Skeletal muscle tissue (tissue), 4 donors: ENCODE results near the gene ZFHX3. TPM values are rescaled to one million over a fixed set of nuclear protein-coding genes. Genes with fewer than 3 reads are reported as not detected.

Source experiments
- H3K27ac ChIP-seq: one replicate; pipeline ENCODE4 v1.7.0; 2013; ENCODE audit warnings: mild to moderate bottlenecking, low read depth, low read length, inconsistent platforms
- H3K27me3 ChIP-seq, 3 donors: one replicate each; pipeline ENCODE4 v1.7.0; 2013; ENCODE audit warnings: low read length in 3 of 3; ENCODE audit not compliant: control insufficient read depth in 3 of 3, insufficient read depth in 3 of 3
- H3K36me3 ChIP-seq, 3 donors: one replicate each; pipeline ENCODE4 v1.7.0; 2013; ENCODE audit warnings: low read length in 3 of 3; ENCODE audit not compliant: control insufficient read depth in 3 of 3, insufficient read depth in 3 of 3
- H3K4me1 ChIP-seq, 3 donors: one replicate each; pipeline ENCODE4 v1.7.0; 2013; ENCODE audit warnings: low read length in 3 of 3, mild to moderate bottlenecking in 3 of 3; ENCODE audit not compliant: control insufficient read depth in 3 of 3, insufficient read depth in 3 of 3
- H3K4me3 ChIP-seq, 3 donors: one replicate each; pipeline ENCODE4 v1.7.0; 2013; ENCODE audit warnings: low read length in 3 of 3
- H3K9ac ChIP-seq, 3 donors: one replicate each; pipeline ENCODE4 v1.7.0; 2013; ENCODE audit warnings: low read length in 3 of 3, mild to moderate bottlenecking in 3 of 3, moderate library complexity in 2 of 3, low read depth in 1 of 3
- H3K9me3 ChIP-seq, 3 donors: one replicate each; pipeline ENCODE4 v1.7.0; 2013; ENCODE audit warnings: low read length in 3 of 3; ENCODE audit not compliant: control insufficient read depth in 3 of 3
- total RNA-seq: library from RNA; depleted of rRNA; stranded (reverse); fragments of >200 nt; gene quantifications from one replicate; pipeline ENCODE4 v1.2.3, GENCODE V29; 2014
- donor health status: Osteomylitis.

The ZFHX3 gene
- total RNA-seq, 1 donor from 2014 or later = 8.9 TPM

DNA sequence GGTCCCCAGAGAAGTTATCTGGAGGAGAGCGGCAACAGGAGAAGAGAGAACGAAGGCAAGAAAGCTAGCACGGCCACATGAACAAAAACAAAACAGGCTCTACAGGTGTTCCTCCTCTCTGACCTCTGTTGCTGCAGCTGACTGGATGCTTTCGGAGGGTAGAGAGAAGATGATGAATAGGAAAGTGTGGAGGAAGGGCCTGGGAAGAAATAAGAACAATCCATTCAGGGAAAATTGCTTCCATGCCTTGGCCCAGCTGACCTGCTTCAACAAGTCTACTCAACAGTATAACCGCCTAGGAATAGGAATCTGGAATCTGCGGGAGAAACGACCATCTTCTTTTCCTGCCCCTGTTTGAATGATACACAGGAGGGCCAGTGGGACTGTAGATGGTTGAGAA, 258.5 kb downstream of the ZFHX3 start:
- no peaks in the 10 kb centered on the region for H3K9me3 ChIP-seq
- H3K27ac ChIP-seq = no peak overlapping the region
- H3K9ac ChIP-seq = no peak overlapping the region
- H3K4me1 ChIP-seq = peaks cover 0 to 5% (median 0%) of the 10 kb centered on the region in 3 donors
- no peaks in the 10 kb centered on the region for H3K27me3 ChIP-seq
- H3K4me3 ChIP-seq = no peak overlapping the region
- peaks cover 18 to 33% (median 29%) of the 10 kb centered on the region in 3 donors for H3K36me3 ChIP-seq

DNA sequence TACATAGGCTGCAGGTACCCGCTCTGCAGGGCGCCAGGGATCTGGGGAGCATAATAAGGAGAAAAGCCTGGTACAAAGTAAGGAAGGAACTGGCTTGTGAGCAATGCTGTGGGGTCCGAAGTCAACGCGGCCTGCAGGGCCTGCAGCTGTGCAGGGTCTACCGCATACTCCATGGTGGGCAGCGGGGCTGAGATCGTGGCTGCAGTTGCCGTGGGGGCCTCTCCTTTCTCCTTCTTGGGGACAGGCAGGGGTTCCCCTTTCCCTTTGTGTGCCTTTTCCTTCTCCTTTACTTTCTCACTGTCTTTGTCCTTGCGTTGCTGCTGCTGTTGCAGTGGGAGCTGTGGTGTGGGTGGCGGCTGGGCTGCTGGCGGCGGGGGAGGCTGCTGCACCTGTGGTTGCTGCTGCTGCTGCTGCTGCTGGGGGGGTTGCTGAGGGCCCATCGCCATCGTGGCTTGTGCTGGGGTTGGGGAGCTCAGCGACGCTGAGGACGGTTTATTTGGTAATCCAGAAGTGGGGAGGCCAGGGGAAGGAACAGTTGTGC, 259.6 kb downstream of the ZFHX3 start:
- Histone ChIP-seq H3K36me3 (peaks cover 7 to 22% (median 18%) of the 10 kb centered on the region in 3 donors), H3K4me1 (peaks cover 0 to 5% (median 0%) of the 10 kb centered on the region in 3 donors), H3K9ac (no peak overlapping the region), H3K4me3 (peak overlapping the region in 1 of 3 donors; percentile 11), H3K9me3 (no peaks in the 10 kb centered on the region), H3K27me3 (no peaks in the 10 kb centered on the region), H3K27ac (no peak overlapping the region)

- Histone ChIP-seq H3K9me3 (no peaks in the 10 kb centered on the region), H3K9ac (peak overlapping the region in 1 of 3 donors; percentile 26), H3K4me3 (peak overlapping the region; percentile 28 to 53 (median 49)), H3K36me3 (peaks cover 2 to 17% (median 13%) of the 10 kb centered on the region in 3 donors), H3K27me3 (no peaks in the 10 kb centered on the region), H3K27ac (peak overlapping the region; percentile 49), H3K4me1 (peaks cover 0 to 5% (median 0%) of the 10 kb centered on the region in 3 donors)
Observed at GRCh38 chr16:72787514-72788268, 260.2 kb downstream of the ZFHX3 start.

DNA sequence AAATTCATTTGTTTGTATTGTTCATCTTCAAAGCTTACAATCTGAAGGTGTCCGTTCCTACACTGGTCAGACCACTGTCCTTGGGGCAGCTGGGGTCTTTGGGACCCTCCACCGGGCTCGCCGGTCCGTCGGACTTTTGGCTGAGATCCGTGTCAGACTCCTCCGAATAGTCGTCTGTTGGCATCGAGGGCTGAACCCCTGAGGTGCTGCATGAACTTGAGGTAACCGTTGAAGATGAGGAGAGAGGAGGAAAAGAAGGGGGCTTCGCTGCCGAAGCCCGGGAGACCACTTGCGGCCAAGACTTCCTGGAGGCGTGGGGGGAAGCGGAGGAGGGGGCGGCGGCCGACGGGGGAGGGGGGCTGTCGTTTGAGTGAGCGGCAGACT, 260.8 kb downstream of the ZFHX3 start:
- Histone ChIP-seq H3K4me1 (peaks cover 0 to 5% (median 0%) of the 10 kb centered on the region in 3 donors), H3K9ac (no peak overlapping the region), H3K4me3 (no peak overlapping the region), H3K27ac (peak overlapping the region; percentile 49), H3K27me3 (no peaks in the 10 kb centered on the region), H3K36me3 (peaks cover 2 to 17% (median 13%) of the 10 kb centered on the region in 3 donors), H3K9me3 (no peaks in the 10 kb centered on the region)

- Histone ChIP-seq H3K9ac (no peak overlapping the region), H3K27me3 (no peaks in the 10 kb centered on the region), H3K36me3 (peaks cover 2 to 17% (median 13%) of the 10 kb centered on the region in 3 donors), H3K4me1 (peaks cover 0 to 5% (median 0%) of the 10 kb centered on the region in 3 donors), H3K9me3 (no peaks in the 10 kb centered on the region), H3K27ac (no peak overlapping the region), H3K4me3 (no peak overlapping the region)
Observed at GRCh38 chr16:72786606-72787005, 261.3 kb downstream of the ZFHX3 start.

GRCh38 chr16:72785886-72786285, 262.0 kb downstream of the ZFHX3 start:
- H3K36me3 ChIP-seq = peaks cover 2 to 14% (median 13%) of the 10 kb centered on the region in 3 donors
- H3K27ac ChIP-seq = no peak overlapping the region
- no peak overlapping the region for H3K9ac ChIP-seq
- no peak overlapping the region for H3K4me3 ChIP-seq
- no peaks in the 10 kb centered on the region for H3K9me3 ChIP-seq
- no peaks in the 10 kb centered on the region for H3K27me3 ChIP-seq
- H3K4me1 ChIP-seq = peaks cover 0 to 5% (median 0%) of the 10 kb centered on the region in 3 donors

DNA sequence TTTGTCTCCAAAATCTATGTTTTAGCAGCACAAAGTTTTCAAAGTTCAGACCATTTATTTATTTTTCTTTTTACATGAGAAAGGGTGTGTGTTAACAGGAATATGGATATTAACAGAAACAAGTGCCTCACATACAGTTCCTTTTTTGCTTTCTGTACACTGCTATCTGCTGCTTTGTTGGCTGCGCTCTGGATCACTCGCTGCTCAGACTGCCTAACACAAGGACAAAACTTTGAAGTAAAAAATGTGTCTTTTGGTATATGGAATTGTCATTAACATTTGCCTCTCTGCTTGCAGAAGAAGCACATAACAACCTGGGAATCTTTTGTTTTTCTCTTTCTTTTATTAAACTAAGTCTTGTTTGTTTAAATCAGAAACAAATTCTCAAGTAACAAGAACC, 262.8 kb downstream of the ZFHX3 start:
- H3K9me3 ChIP-seq = no peaks in the 10 kb centered on the region
- H3K36me3 ChIP-seq = peaks cover 2 to 9% (median 8%) of the 10 kb centered on the region in 3 donors
- no peak overlapping the region for H3K4me3 ChIP-seq
- H3K27ac ChIP-seq = no peak overlapping the region
- H3K27me3 ChIP-seq = no peaks in the 10 kb centered on the region
- peaks cover 0 to 5% (median 0%) of the 10 kb centered on the region in 3 donors for H3K4me1 ChIP-seq
- no peak overlapping the region for H3K9ac ChIP-seq

GRCh38 chr16:72783716-72784318, 264.1 kb downstream of the ZFHX3 start:
- H3K9ac ChIP-seq = no peak overlapping the region
- no peaks in the 10 kb centered on the region for H3K27me3 ChIP-seq
- H3K4me3 ChIP-seq = no peak overlapping the region
- peaks cover 0 to 4% (median 2%) of the 10 kb centered on the region in 3 donors for H3K36me3 ChIP-seq
- no peaks in the 10 kb centered on the region for H3K9me3 ChIP-seq
- H3K4me1 ChIP-seq = peaks cover 0 to 5% (median 0%) of the 10 kb centered on the region in 3 donors
- no peak overlapping the region for H3K27ac ChIP-seq

GRCh38 chr16:72769876-72770275, 278.1 kb downstream of the ZFHX3 start:
- Histone ChIP-seq H3K9me3 (no peaks in the 10 kb centered on the region), H3K4me1 (no peaks in the 10 kb centered on the region), H3K36me3 (no peaks in the 10 kb centered on the region), H3K4me3 (no peak overlapping the region), H3K27ac (no peak overlapping the region), H3K9ac (no peak overlapping the region), H3K27me3 (no peaks in the 10 kb centered on the region)

GRCh38 chr16:72768591-72768990, 279.3 kb downstream of the ZFHX3 start:
- H3K4me1 ChIP-seq = no peaks in the 10 kb centered on the region
- no peaks in the 10 kb centered on the region for H3K27me3 ChIP-seq
- no peak overlapping the region for H3K4me3 ChIP-seq
- H3K9ac ChIP-seq = no peak overlapping the region
- no peaks in the 10 kb centered on the region for H3K36me3 ChIP-seq
- no peaks in the 10 kb centered on the region for H3K9me3 ChIP-seq
- H3K27ac ChIP-seq = no peak overlapping the region
